SK-N-SH (cell line): Measurements from ENCODE around the gene EXOC7. TPM values are rescaled to one million over a fixed set of nuclear protein-coding genes. Genes with fewer than 3 reads are reported as not detected.

Source experiments
- CTCF ChIA-PET: fragments of 300-600, 350-600 bp; formaldehyde crosslinking; extraction: SDS; loops from one replicate; lab custom pipeline; 2021; lab: Yijun Ruan, JAX
- POLR2A ChIA-PET: fragments of 350-600 bp; sonication (Branson Sonifier 250); formaldehyde crosslinking; extraction: SDS; loops from one replicate; lab custom pipeline; 2020; ENCODE audit warnings: antibody characterized with exemption, inconsistent platforms; lab: Yijun Ruan, JAX
- DNase-seq: peaks from one replicate; pipeline ENCODE4 v3.0.0; 2012
- H2AFZ ChIP-seq: fragments of 200-600 bp; sonication (generic); 2 replicates; pipeline ENCODE4 v1.8.1; 2016; ENCODE audit warnings: antibody characterized with exemption, mild to moderate bottlenecking, low read depth
- H3F3A ChIP-seq: fragments of 200-600 bp; sonication (generic); replicated peaks from 2 replicates; pipeline ENCODE3; 2016; ENCODE audit warnings: antibody characterized with exemption, mild to moderate bottlenecking; ENCODE audit not compliant: insufficient read depth
- H3K27ac ChIP-seq, 2 experiments: fragments of 200-500 bp in 1 of 2; fragments of 200-600 bp in 1 of 2; sonication (Bioruptor generic) in 1 of 2; sonication (generic), shearing (Covaris generic) in 1 of 2; 2 replicates each; pipeline versions ENCODE4 v1.5.1 to v1.6.1; 2014 to 2016; ENCODE audit warnings: low read depth in 2 of 2, inconsistent platforms in 1 of 2, low read length in 1 of 2, mild to moderate bottlenecking in 1 of 2, mixed read lengths in 1 of 2
- H3K27me3 ChIP-seq: fragments of 200-600 bp; sonication (generic), shearing (Covaris generic); 2 replicates; pipeline ENCODE4 v1.6.1; 2016; ENCODE audit warnings: mixed run types; ENCODE audit not compliant: insufficient read depth
- H3K36me3 ChIP-seq, 2 experiments: fragments of 200-500 bp in 1 of 2; fragments of 200-600 bp in 1 of 2; sonication (Bioruptor generic) in 1 of 2; sonication (generic) in 1 of 2; replicated peaks in 1 of 2; 2 replicates each; pipeline versions ENCODE3 to v1.5.1; 2014 to 2016; ENCODE audit warnings: low read length in 1 of 2, mild to moderate bottlenecking in 1 of 2; ENCODE audit not compliant: insufficient read depth in 2 of 2, control insufficient read depth in 1 of 2
- H3K4me1 ChIP-seq, 2 experiments: fragments of 200-500 bp in 1 of 2; fragments of 200-600 bp in 1 of 2; sonication (Bioruptor generic) in 1 of 2; sonication (generic), shearing (Covaris generic) in 1 of 2; 2 replicates each; pipeline versions ENCODE4 v1.5.1 to v1.6.1; 2014 to 2016; ENCODE audit warnings: low read depth in 1 of 2, low read length in 1 of 2, mixed run types in 1 of 2; ENCODE audit not compliant: insufficient read depth in 2 of 2, control insufficient read depth in 1 of 2
- H3K4me2 ChIP-seq: fragments of 200-600 bp; sonication (generic), shearing (Covaris generic); 2 replicates; pipeline ENCODE4 v1.6.1; 2017; ENCODE audit warnings: mixed run types
- H3K4me3 ChIP-seq, 2 experiments: fragments of 200-500 bp in 1 of 2; fragments of 200-600 bp in 1 of 2; sonication (Bioruptor generic) in 1 of 2; sonication (generic), shearing (Covaris generic) in 1 of 2; 2 replicates each; pipeline versions ENCODE4 v1.5.1 to v1.8.1; 2014 to 2016; ENCODE audit warnings: low read depth in 2 of 2, inconsistent platforms in 1 of 2, low read length in 1 of 2, mild to moderate bottlenecking in 1 of 2, mixed read lengths in 1 of 2, moderate library complexity in 1 of 2
- H3K79me2 ChIP-seq: fragments of 200-600 bp; sonication (generic); 2 replicates; pipeline ENCODE4 v1.8.1; 2017; ENCODE audit warnings: mild to moderate bottlenecking; ENCODE audit not compliant: insufficient read depth
- H3K9ac ChIP-seq: fragments of 200-600 bp; sonication (generic); 2 replicates; pipeline ENCODE4 v1.6.1; 2017; ENCODE audit warnings: mixed run types
- H3K9me2 ChIP-seq: fragments of 200-600 bp; sonication (generic); 2 replicates; pipeline ENCODE4 v1.6.1; 2017; ENCODE audit warnings: mixed run types
- H3K9me3 ChIP-seq: fragments of 200-600 bp; sonication (generic); 2 replicates; pipeline ENCODE4 v1.6.1; 2017; ENCODE audit warnings: mixed run types, mild to moderate bottlenecking, moderate library complexity
- H4K20me1 ChIP-seq: fragments of 200-600 bp; sonication (generic); 2 replicates; pipeline ENCODE4 v1.6.1; 2017; ENCODE audit warnings: mild to moderate bottlenecking, mixed run types; ENCODE audit not compliant: insufficient read depth
- CHD2 ChIP-seq: fragments of 150-350 bp; IDR thresholded peaks from 2 replicates; pipeline ENCODE4 v1.6.1; 2018; ENCODE audit warnings: low read length; ENCODE audit not compliant: partially characterized antibody
- CTCF ChIP-seq: fragments of 200-600 bp; sonication (generic); IDR thresholded peaks from 2 replicates; pipeline ENCODE4 v1.6.1; 2017; ENCODE audit warnings: antibody characterized with exemption, mild to moderate bottlenecking, moderate library complexity
- FOXJ3 ChIP-seq: sonication (generic); formaldehyde crosslinking; IDR thresholded peaks from 2 replicates; pipeline ENCODE4 v1.5.1; 2020; ENCODE audit warnings: mild to moderate bottlenecking, missing genetic modification reagents
- IRF3 ChIP-seq: fragments of 150-350 bp; IDR thresholded peaks from 2 replicates; pipeline ENCODE4 v1.6.1; 2016; ENCODE audit warnings: mild to moderate bottlenecking, low read depth, low read length
- JUND ChIP-seq: IDR thresholded peaks from 2 replicates; pipeline ENCODE4 v1.4.0; 2012
- MAX ChIP-seq: IDR thresholded peaks from 2 replicates; pipeline ENCODE4 v1.4.0; 2012; ENCODE audit warnings: low read depth
- MEF2A ChIP-seq: IDR thresholded peaks from 2 replicates; pipeline ENCODE4 v1.4.0; 2012; ENCODE audit warnings: low read depth, borderline replicate concordance
- MXI1 ChIP-seq: IDR thresholded peaks from 2 replicates; pipeline ENCODE4 v1.6.1; 2012; ENCODE audit warnings: mild to moderate bottlenecking, low read depth, low read length, improper control_type of control experiment
- NFIC ChIP-seq: IDR thresholded peaks from 2 replicates; pipeline ENCODE4 v1.4.0; 2012; ENCODE audit warnings: borderline replicate concordance
- POLR2AphosphoS5 ChIP-seq: IDR thresholded peaks from 2 replicates; pipeline ENCODE4 v1.6.1; 2012; ENCODE audit warnings: low read depth, low read length
- RXRA ChIP-seq: IDR thresholded peaks from 2 replicates; pipeline ENCODE4 v1.4.0; 2012; ENCODE audit warnings: low read depth, mild to moderate bottlenecking, borderline replicate concordance
- SIN3A ChIP-seq: IDR thresholded peaks from 2 replicates; pipeline ENCODE4 v1.6.1; 2012; ENCODE audit warnings: low read depth, mild to moderate bottlenecking, low read length, moderate library complexity, borderline replicate concordance
- TAF1 ChIP-seq: IDR thresholded peaks from 2 replicates; pipeline ENCODE4 v1.6.1; 2012; ENCODE audit warnings: low read depth, mild to moderate bottlenecking, low read length, moderate library complexity, borderline replicate concordance
- USF2 ChIP-seq: fragments of 150-350 bp; IDR thresholded peaks from 2 replicates; pipeline ENCODE4 v1.6.1; 2017; ENCODE audit warnings: antibody characterized with exemption, low read length, low read depth, borderline replicate concordance
- YY1 ChIP-seq: IDR thresholded peaks from 2 replicates; pipeline ENCODE4 v1.4.0; 2012; ENCODE audit warnings: low read depth, mild to moderate bottlenecking
- ZBTB33 ChIP-seq: IDR thresholded peaks from 2 replicates; pipeline ENCODE4 v1.4.0; 2012; ENCODE audit warnings: low read depth, borderline replicate concordance
- WGBS: methylation state at CpG from one replicate; pipeline ENCODE4 v1.1.6; 2017; ENCODE audit warnings: low lambda C conversion rate; 5-methylcytosine and 5-hydroxymethylcytosine counted together
- polyA plus RNA-seq, 3 experiments: library from polyadenylated mRNA; depleted of rRNA; stranded (reverse); fragments of >200 nt; gene quantifications; 2 replicates each; pipeline ENCODE4 v1.2.3, GENCODE V29; 2012

EXOC7 gene
- polyA plus RNA-seq, 1 of the 3 experiments (the other 2 are of a cell fraction), result 129 TPM

- no peaks in the 10 kb centered on the region for H3K9me2 ChIP-seq
- DNase-seq, result peak; percentile 47
- no peaks in the 10 kb centered on the region for H3K9me3 ChIP-seq
- TF ChIP-seq SIN3A (0 out of 2 replicates have a peak, but pooled peaks have one; percentile 7), FOXJ3 (CRISPR knock-in tag) (no peak), NFIC (no peak), MXI1 (no peak), MAX (no peak), MEF2A (no peak), POLR2AphosphoS5 (peak; percentile 23; the same call in 1 of the 2 replicates), JUND (peak; percentile 8; the same call in 1 of the 2 replicates), ZBTB33 (peak; percentile 18; the same call in 1 of the 2 replicates), TAF1 (no peak)
- no peak overlapping the region for H2AFZ ChIP-seq
- H3K4me2 ChIP-seq, result no peak overlapping the region
- H3K4me1 ChIP-seq, result peaks cover 0 to 32% of the 10 kb centered on the region in 2 experiments; a peak in 1 of 4 replicates
- ChIA-PET POLR2A (interaction anchor here (1.0 to 3.4 kb wide), 4 partner anchors 9 to 61 kb away, joined by 3 to 20 read pairs (median 8); no protein-coding TSS in a partner anchor), CTCF (interaction anchor here (0.6 to 7.8 kb wide), 14 partner anchors 8 to 1336 kb away, joined by 3 to 64 read pairs (median 6); partner anchors contain the start of gene EXOC7)
- 57% methylated on average over 4 of the region's 6 CpGs for WGBS
- H3K79me2 ChIP-seq, result no peaks in the 10 kb centered on the region
- H3F3A ChIP-seq, result peaks cover 23% of the 10 kb centered on the region
- H3K27me3 ChIP-seq, result peaks cover 48% of the 10 kb centered on the region
- H3K9ac ChIP-seq, result no peak overlapping the region
- H4K20me1 ChIP-seq, result no peaks in the 10 kb centered on the region; the same call in 1 of the 2 replicates
- peaks cover 15 to 34% of the 10 kb centered on the region in 2 experiments for H3K36me3 ChIP-seq
- no peak overlapping the region for H3K4me3 ChIP-seq
- no peak overlapping the region for H3K27ac ChIP-seq
Measured at GRCh38 chr17:76080768-76081287, 22.8 kb downstream of the EXOC7 start.

- Histone ChIP-seq H3K27me3 (peaks cover 55% of the 10 kb centered on the region), H3F3A (peaks cover 23% of the 10 kb centered on the region), H3K4me3 (peak overlapping the region in 1 of 2 experiments; percentile 19; a peak in 1 of 4 replicates), H2AFZ (no peak overlapping the region), H3K79me2 (no peaks in the 10 kb centered on the region), H3K9ac (no peak overlapping the region), H3K36me3 (peaks cover 12 to 27% of the 10 kb centered on the region in 2 experiments), H3K9me2 (no peaks in the 10 kb centered on the region), H3K27ac (no peak overlapping the region), H4K20me1 (no peaks in the 10 kb centered on the region; the same call in 1 of the 2 replicates), H3K9me3 (no peaks in the 10 kb centered on the region), H3K4me1 (peaks cover 0 to 32% of the 10 kb centered on the region in 2 experiments; a peak in 1 of 4 replicates), H3K4me2 (peak overlapping the region; percentile 48)
- CTCF ChIA-PET, result interaction anchor here (0.6 to 7.8 kb wide), 15 partner anchors 9 to 1336 kb away, joined by 3 to 64 read pairs (median 4); partner anchors contain the start of gene EXOC7
- POLR2A ChIA-PET, result interaction anchor here (0.6 to 3.4 kb wide), 7 partner anchors 9 to 199 kb away, joined by 3 to 20 read pairs (median 5); no protein-coding TSS in a partner anchor
- WGBS, result 9% methylated on average over 20 of the region's 23 CpGs
- peak; percentile 80 for DNase-seq
- no peak for TF ChIP-seq RXRA
- no peak for TF ChIP-seq YY1
- TF ChIP-seq POLR2AphosphoS5, result peak; percentile 35; the same call in 1 of the 2 replicates
- no peak for TF ChIP-seq USF2
- TF ChIP-seq CHD2, result no peak
- no peak for TF ChIP-seq IRF3
- TF ChIP-seq CTCF, result no peak; the same call in 1 of the 2 replicates
Measured at GRCh38 chr17:76079956-76080767, 23.4 kb downstream of the EXOC7 start.
